Endothelial cell of umbilical vein (primary cell): ENCODE measurements around the gene APOBEC3G.

Experiments
- CTCF ChIP-seq, 2 donors: IDR thresholded peaks; 1 replicate in 1 of 2; 2 replicates in 1 of 2; pipeline ENCODE4 v1.5.1; 2011; ENCODE audit warnings: low read length in 2 of 2, mild to moderate bottlenecking in 2 of 2, moderate library complexity in 2 of 2, control low read depth in 1 of 2, inconsistent platforms in 1 of 2, low read depth in 1 of 2; ENCODE audit not compliant: insufficient read depth in 1 of 2; ENCODE audit errors: extremely low read depth in 1 of 2
- EZH2 ChIP-seq: IDR thresholded peaks from 2 replicates; pipeline ENCODE4 v1.6.1; 2012; ENCODE audit warnings: borderline replicate concordance, low read depth, mild to moderate bottlenecking, moderate library complexity, low read length, inconsistent platforms; ENCODE audit not compliant: severe bottlenecking
- FOS ChIP-seq: IDR thresholded peaks from 2 replicates; pipeline ENCODE4 v1.6.1; 2011; ENCODE audit warnings: mild to moderate bottlenecking, low read length, moderate library complexity, borderline replicate concordance; ENCODE audit not compliant: insufficient read depth
- JUN ChIP-seq: IDR thresholded peaks from 2 replicates; pipeline ENCODE4 v1.6.1; 2011; ENCODE audit warnings: borderline replicate concordance, low read depth; ENCODE audit not compliant: insufficient read length, insufficient read depth
- MAX ChIP-seq: IDR thresholded peaks from 2 replicates; pipeline ENCODE4 v1.6.1; 2011; ENCODE audit not compliant: insufficient read depth, insufficient read length
- POLR2A ChIP-seq: IDR thresholded peaks from 2 replicates; pipeline ENCODE4 v1.6.1; 2012; ENCODE audit warnings: low read depth, mild to moderate bottlenecking, control low read depth, low read length
- POLR2AphosphoS5 ChIP-seq: IDR thresholded peaks from 2 replicates; pipeline ENCODE4 v1.6.1; 2012; ENCODE audit warnings: low read depth, mild to moderate bottlenecking, control low read depth, low read length, moderate library complexity; ENCODE audit not compliant: insufficient read depth

- TF ChIP-seq CTCF (IDR thresholded peaks at IDR 0.05; ENCODE audit: extremely low read depth in 1 of 2, insufficient read depth in 1 of 2, low read depth in 1 of 2, low read length in 2 of 2) (no peak), POLR2AphosphoS5 (no peak), POLR2A (no peak), MAX (no peak), EZH2 (no peak), FOS (no peak), JUN (no peak)
These were observed 55.2 kb downstream of the APOBEC3G start for GRCh38 chr22:39132281-39132680.
